Measurements from ENCODE around the gene LTBP3. TPM values are rescaled to one million over a fixed set of nuclear protein-coding genes. Genes with fewer than 3 reads are reported as not detected.

LTBP3 gene
- total and polyA plus RNA-seq, 9 of the 15 experiments (the other 6 are each of a cell fraction or from before 2014, with no cell fraction given): 0.06 to 20.5 (median 4.8) TPM

GRCh38 chr11:65503949-65504673 lies 54.0 kb downstream of the LTBP3 start (continued):
- TF ChIP-seq ZNF639 (CRISPR knock-in tag; conservative IDR thresholded peaks at IDR 0.05 in 1 of 2, IDR thresholded peaks at IDR 0.05 in 1 of 2) (no peak), ZNF134 (CRISPR knock-in tag; conservative IDR thresholded peaks at IDR 0.05) (no peak), ZNF696 (CRISPR knock-in tag; conservative IDR thresholded peaks at IDR 0.05) (peak; percentile 74), MEF2D (tag; conservative IDR thresholded peaks at IDR 0.05; ENCODE audit: low read depth) (no peak), JUNB (CRISPR knock-in tag; conservative IDR thresholded peaks at IDR 0.05) (no peak), SMAD2 (IDR thresholded peaks at IDR 0.05; ENCODE audit: low read depth, low read length) (no peak), SFPQ (IDR thresholded peaks at IDR 0.05; ENCODE audit: low read depth, low read length) (0 out of 2 replicates have a peak, but pooled peaks have one; percentile 23), ID3 (CRISPR knock-in tag; IDR thresholded peaks at IDR 0.05) (no peak), ID3 (tag; IDR thresholded peaks at IDR 0.05) (no peak), MITF (IDR thresholded peaks at IDR 0.05) (no peak), FOXK1 (CRISPR knock-in tag; IDR thresholded peaks at IDR 0.05; ENCODE audit: borderline replicate concordance) (no peak), ARID1B (IDR thresholded peaks at IDR 0.05) (0 out of 2 replicates have a peak, but pooled peaks have one; percentile 1), LARP7 (IDR thresholded peaks at IDR 0.05) (peak; percentile 96), STAT5A (IDR thresholded peaks at IDR 0.05; ENCODE audit: borderline replicate concordance, low read length) (peak; percentile 37), ZNF561 (CRISPR knock-in tag; conservative IDR thresholded peaks at IDR 0.05) (peak; percentile 33; the same call in 1 of the 2 replicates), ETV6 (IDR thresholded peaks at IDR 0.05; ENCODE audit: borderline replicate concordance in 1 of 2, low read depth in 2 of 2, low read length in 1 of 2) (peak; percentile 33 to 43; a peak in 1 of 4 replicates), ETV6 (CRISPR knock-in tag; IDR thresholded peaks at IDR 0.05; ENCODE audit: borderline replicate concordance) (no peak), HNRNPK (IDR thresholded peaks at IDR 0.05; ENCODE audit: low read depth, low read length, poor library complexity, severe bottlenecking) (peak; percentile 19), SRSF3 (IDR thresholded peaks at IDR 0.05; ENCODE audit: insufficient read depth, low read length) (no peak), ARID3A (IDR thresholded peaks at IDR 0.05; ENCODE audit: borderline replicate concordance, low read depth, low read length) (no peak), NR1H2 (CRISPR knock-in tag; IDR thresholded peaks at IDR 0.05) (no peak)
